KMS-11 (cell line): ENCODE results near the gene RGS7.
"Not testable (repeated sequence)": the region's sequence is repeated elsewhere in the genome, so short reads cannot be mapped to it uniquely, and the experiment has no call there.

Experiments used
- H2AFZ ChIP-seq: fragments of 200-600 bp; sonication (generic); 2 replicates; pipeline ENCODE4 v1.6.1; 2016; ENCODE audit warnings: antibody characterized with exemption, mixed run types, low read depth
- H3K27ac ChIP-seq: fragments of 200-600 bp; sonication (generic); 2 replicates; pipeline ENCODE4 v1.6.1; 2016; ENCODE audit warnings: mild to moderate bottlenecking, mixed run types
- H3K27me3 ChIP-seq: fragments of 200-600 bp; sonication (generic); 2 replicates; pipeline ENCODE4 v1.6.1; 2017; ENCODE audit warnings: mild to moderate bottlenecking, low read depth, mixed run types, moderate library complexity; ENCODE audit not compliant: insufficient read depth
- H3K36me3 ChIP-seq: fragments of 200-600 bp; sonication (generic); 2 replicates; pipeline ENCODE4 v1.6.1; 2017; ENCODE audit warnings: mild to moderate bottlenecking, mixed run types; ENCODE audit not compliant: insufficient read depth
- H3K4me1 ChIP-seq: fragments of 200-600 bp; sonication (generic); 2 replicates; pipeline ENCODE4 v1.6.1; 2016; ENCODE audit warnings: mild to moderate bottlenecking, low read depth, mixed run types; ENCODE audit not compliant: poor library complexity, severe bottlenecking
- H3K4me2 ChIP-seq: fragments of 200-600 bp; sonication (generic); 2 replicates; pipeline ENCODE4 v1.7.0; 2016; ENCODE audit warnings: mild to moderate bottlenecking, mixed run types
- H3K4me3 ChIP-seq: fragments of 200-600 bp; sonication (generic); IDR thresholded peaks from 2 replicates; pipeline ENCODE4 v1.6.1; 2017; ENCODE audit warnings: low read depth, low read length, mixed read lengths; ENCODE audit not compliant: insufficient read depth
- H3K79me2 ChIP-seq: fragments of 200-600 bp; sonication (generic); 2 replicates; pipeline ENCODE4 v1.6.1; 2016; ENCODE audit warnings: low read depth, mixed run types; ENCODE audit not compliant: insufficient read depth
- H3K9ac ChIP-seq: fragments of 200-600 bp; sonication (generic); 2 replicates; pipeline ENCODE4 v1.6.1; 2016; ENCODE audit warnings: mild to moderate bottlenecking, mixed run types
- H4K20me1 ChIP-seq: fragments of 200-600 bp; sonication (generic); 2 replicates; pipeline ENCODE4 v1.6.1; 2016; ENCODE audit warnings: mild to moderate bottlenecking, mixed run types; ENCODE audit not compliant: insufficient read depth
- TF ChIP-seq, protein P1 (sequence below): fragments of 200-600 bp; sonication (generic); conservative IDR thresholded peaks from 2 replicates; pipeline ENCODE4 v1.6.1; 2017; ENCODE audit warnings: low read depth, mild to moderate bottlenecking, antibody characterized with exemption, low read length, moderate library complexity, mixed read lengths

The RGS7 gene

DNA sequence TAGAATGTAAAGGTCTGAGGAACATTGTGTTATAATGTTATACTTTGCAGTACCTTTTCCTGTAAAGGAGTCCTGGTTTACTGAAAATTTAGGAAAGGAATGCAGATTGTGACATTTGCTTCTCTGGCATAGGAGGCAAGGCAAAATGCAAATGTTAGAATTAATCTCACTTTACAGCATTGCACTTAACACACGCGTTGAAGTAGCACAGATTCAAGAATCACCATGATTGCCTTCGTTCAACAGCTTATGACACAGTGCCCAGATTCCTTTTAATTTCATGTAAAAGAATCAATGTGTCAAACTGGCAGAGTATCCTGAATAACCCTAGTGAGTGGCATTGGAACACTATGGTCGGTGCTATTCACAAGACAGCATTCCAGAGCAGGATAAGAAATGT is 47.4 kb downstream of the RGS7 start:
- Histone ChIP-seq H4K20me1 (no peaks in the 10 kb centered on the region), H3K9ac (no peak overlapping the region), H2AFZ (no peak overlapping the region), H3K4me1 (no peaks in the 10 kb centered on the region), H3K27me3 (no peaks in the 10 kb centered on the region), H3K4me3 (no peak overlapping the region), H3K4me2 (no peak overlapping the region), H3K27ac (no peak overlapping the region), H3K36me3 (no peaks in the 10 kb centered on the region), H3K79me2 (no peaks in the 10 kb centered on the region)
- TF ChIP-seq, protein P1, sequence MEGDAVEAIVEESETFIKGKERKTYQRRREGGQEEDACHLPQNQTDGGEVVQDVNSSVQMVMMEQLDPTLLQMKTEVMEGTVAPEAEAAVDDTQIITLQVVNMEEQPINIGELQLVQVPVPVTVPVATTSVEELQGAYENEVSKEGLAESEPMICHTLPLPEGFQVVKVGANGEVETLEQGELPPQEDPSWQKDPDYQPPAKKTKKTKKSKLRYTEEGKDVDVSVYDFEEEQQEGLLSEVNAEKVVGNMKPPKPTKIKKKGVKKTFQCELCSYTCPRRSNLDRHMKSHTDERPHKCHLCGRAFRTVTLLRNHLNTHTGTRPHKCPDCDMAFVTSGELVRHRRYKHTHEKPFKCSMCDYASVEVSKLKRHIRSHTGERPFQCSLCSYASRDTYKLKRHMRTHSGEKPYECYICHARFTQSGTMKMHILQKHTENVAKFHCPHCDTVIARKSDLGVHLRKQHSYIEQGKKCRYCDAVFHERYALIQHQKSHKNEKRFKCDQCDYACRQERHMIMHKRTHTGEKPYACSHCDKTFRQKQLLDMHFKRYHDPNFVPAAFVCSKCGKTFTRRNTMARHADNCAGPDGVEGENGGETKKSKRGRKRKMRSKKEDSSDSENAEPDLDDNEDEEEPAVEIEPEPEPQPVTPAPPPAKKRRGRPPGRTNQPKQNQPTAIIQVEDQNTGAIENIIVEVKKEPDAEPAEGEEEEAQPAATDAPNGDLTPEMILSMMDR: no peak

DNA sequence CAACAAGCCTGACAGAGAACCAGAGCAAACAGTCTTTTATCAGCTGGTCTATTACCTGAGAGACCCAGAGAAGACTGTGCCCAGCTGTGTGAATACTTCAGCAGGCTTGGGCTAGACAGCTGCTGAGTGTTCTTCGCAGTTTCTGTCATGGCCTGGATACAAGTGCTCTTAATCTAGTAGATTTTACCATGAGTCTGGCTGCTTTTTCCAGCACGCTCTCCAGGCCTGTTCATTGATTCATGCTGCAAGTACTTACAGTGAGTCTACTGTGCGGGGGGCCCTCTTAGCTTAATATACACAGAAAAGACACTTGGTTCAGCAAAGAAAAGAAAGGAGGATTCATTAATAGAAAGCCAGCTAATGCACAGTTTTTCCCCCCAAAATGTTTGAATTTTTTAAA is 48.5 kb downstream of the RGS7 start:
- Histone ChIP-seq H3K27ac (no peak overlapping the region), H3K27me3 (no peaks in the 10 kb centered on the region), H3K36me3 (no peaks in the 10 kb centered on the region), H4K20me1 (no peaks in the 10 kb centered on the region), H3K4me3 (no peak overlapping the region), H3K4me1 (no peaks in the 10 kb centered on the region), H2AFZ (no peak overlapping the region), H3K4me2 (no peak overlapping the region), H3K9ac (no peak overlapping the region), H3K79me2 (no peaks in the 10 kb centered on the region)
- TF ChIP-seq, protein P1: no peak

DNA sequence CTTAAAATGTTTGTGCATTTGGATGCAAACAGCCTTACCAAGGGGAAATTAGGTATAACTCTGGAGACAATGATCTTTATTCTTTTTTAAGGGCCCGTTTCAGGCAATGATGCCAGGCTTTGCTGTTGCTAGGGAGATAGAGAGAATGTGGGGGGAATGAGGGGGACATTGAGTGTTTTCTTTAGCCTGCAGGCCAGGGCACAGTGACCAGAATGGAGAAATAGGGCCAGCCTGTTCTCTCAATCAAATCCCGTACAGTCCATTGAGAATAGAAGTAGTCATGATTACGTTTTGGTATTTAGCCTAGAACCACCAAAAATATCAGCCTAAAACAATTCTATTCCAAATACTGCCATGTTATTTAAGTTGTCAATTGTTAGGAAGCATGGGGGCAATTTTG is 49.0 kb downstream of the RGS7 start:
- no peak overlapping the region for H3K9ac ChIP-seq
- TF ChIP-seq, protein P1: no peak
- no peak overlapping the region for H3K27ac ChIP-seq
- H4K20me1 ChIP-seq: no peaks in the 10 kb centered on the region
- H3K4me3 ChIP-seq: no peak overlapping the region
- no peak overlapping the region for H3K4me2 ChIP-seq
- no peaks in the 10 kb centered on the region for H3K4me1 ChIP-seq
- no peak overlapping the region for H2AFZ ChIP-seq
- no peaks in the 10 kb centered on the region for H3K79me2 ChIP-seq
- no peaks in the 10 kb centered on the region for H3K36me3 ChIP-seq
- no peaks in the 10 kb centered on the region for H3K27me3 ChIP-seq

DNA sequence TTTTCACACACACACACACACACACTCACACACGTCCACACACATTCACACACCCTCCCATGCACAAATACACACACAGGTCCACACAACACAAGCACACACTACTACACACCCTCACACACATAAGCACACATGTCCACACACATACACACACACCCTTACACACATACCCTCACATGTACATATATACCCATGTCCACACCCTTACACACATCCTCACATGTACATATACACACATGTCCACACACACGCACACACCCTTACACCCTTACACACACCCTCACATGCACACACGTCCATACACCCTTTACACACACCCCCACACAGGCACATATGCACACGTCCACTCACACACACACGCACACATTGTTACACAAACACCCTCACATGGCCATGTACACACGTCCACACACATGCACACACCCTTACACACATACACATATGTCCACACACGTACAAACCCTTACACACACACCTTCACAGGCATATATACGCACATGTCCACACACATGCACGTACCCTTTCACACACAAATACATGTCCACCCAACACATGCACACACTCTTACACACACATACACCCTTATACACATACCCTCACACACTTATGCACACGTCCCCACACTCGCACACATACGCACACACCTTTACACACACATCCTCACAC is 50.7 kb downstream of the RGS7 start:
- H3K79me2 ChIP-seq: no peaks in the 10 kb centered on the region
- H3K9ac ChIP-seq: no peak overlapping the region
- H3K4me3 ChIP-seq: no peak overlapping the region
- no peaks in the 10 kb centered on the region for H3K4me1 ChIP-seq
- no peaks in the 10 kb centered on the region for H3K36me3 ChIP-seq
- no peak overlapping the region for H2AFZ ChIP-seq
- no peaks in the 10 kb centered on the region for H4K20me1 ChIP-seq
- H3K4me2 ChIP-seq: no peak overlapping the region
- H3K27me3 ChIP-seq: no peaks in the 10 kb centered on the region
- TF ChIP-seq, protein P1: no peak
- H3K27ac ChIP-seq: no peak overlapping the region

DNA sequence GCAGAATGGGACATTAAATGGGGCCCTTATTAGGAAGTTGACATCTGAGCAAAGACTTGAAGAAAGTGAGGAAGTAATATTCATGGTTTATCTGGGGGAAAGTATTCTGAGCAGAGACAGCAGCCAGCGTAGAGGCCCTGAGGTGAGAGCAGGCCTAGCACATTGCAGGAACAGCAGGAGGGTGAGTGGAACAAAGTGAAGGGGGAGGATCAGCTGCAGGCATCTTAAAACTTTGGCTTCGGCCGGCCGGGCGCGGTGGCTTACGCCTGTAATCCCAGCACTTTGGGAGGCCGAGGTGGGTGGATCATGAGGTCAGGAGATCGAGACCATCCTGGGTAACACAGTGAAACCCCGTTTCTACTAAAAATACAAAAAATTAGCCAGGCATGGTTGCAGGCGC is 55.0 kb downstream of the RGS7 start:
- H2AFZ ChIP-seq, H3K36me3 ChIP-seq, H4K20me1 ChIP-seq, H3K4me2 ChIP-seq, H3K79me2 ChIP-seq, H3K27ac ChIP-seq, H3K4me3 ChIP-seq, H3K27me3 ChIP-seq, H3K4me1 ChIP-seq, H3K9ac ChIP-seq: not testable (repeated sequence)
